ENCODE measurements around the gene EXTL1.

DNA sequence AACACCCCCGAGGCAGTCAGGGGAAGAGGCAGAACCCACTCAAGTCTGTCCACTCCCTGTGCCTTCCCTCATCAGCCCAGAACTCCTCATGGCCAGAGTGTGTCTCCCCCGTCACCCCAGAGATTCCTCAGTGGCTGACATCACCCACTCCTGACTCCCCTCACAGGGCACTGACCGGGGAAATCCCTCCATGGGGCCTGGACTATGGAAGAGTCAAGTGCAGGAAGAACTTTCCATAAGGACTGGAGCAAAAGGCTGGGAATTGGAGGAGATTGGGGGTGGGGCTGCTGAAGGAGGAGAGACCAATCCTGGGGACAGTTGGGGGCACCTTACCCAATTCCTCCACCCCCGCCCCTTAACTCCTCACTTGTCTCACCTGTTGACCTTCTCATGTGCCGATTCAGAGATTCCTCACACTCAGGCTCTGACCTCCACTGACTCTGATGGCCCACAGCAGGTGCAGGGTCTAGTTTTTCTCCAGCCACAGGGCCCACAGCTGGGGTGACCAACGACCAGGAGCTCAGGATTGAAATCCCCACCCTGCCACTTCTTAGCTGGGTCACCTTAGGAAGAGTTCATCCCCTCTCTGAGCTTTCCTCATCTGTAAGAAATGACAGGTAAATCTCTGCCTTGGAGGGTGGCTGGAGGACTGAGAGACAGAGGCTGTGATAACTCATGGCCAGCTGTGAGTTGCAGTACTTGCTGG is 481 bp upstream of the EXTL1 start:
- TF ChIP-seq, protein P1, sequence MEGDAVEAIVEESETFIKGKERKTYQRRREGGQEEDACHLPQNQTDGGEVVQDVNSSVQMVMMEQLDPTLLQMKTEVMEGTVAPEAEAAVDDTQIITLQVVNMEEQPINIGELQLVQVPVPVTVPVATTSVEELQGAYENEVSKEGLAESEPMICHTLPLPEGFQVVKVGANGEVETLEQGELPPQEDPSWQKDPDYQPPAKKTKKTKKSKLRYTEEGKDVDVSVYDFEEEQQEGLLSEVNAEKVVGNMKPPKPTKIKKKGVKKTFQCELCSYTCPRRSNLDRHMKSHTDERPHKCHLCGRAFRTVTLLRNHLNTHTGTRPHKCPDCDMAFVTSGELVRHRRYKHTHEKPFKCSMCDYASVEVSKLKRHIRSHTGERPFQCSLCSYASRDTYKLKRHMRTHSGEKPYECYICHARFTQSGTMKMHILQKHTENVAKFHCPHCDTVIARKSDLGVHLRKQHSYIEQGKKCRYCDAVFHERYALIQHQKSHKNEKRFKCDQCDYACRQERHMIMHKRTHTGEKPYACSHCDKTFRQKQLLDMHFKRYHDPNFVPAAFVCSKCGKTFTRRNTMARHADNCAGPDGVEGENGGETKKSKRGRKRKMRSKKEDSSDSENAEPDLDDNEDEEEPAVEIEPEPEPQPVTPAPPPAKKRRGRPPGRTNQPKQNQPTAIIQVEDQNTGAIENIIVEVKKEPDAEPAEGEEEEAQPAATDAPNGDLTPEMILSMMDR (IDR thresholded peaks at IDR 0.05): no peak
- no peak for TF ChIP-seq POLR2A (IDR thresholded peaks at IDR 0.05)

All from thyroid gland (tissue), 4 donors.